ENCODE measurements around the gene SASH1. TPM values are rescaled to one million over a fixed set of nuclear protein-coding genes. Genes with fewer than 3 reads are reported as not detected.

The SASH1 gene
- total RNA-seq, 1 donor from 2014 or later = 108 TPM

DNA sequence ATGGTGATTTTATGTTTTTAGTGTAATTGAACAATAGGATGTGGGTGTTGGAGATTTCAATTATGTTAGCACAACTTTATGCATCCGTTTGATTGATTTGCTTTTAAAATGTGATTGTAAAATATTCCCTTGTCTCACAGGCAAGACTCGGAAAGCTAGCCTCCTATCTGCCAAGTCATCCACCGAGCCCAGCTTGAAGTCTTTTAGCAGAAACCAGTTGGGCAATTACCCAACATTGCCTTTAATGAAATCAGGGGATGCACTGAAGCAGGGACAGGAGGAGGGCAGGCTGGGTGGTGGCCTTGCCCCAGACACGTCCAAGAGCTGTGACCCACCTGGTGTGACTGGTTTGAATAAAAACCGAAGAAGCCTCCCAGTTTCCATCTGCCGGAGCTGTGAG, 200.9 kb downstream of the SASH1 start:
- H3K4me1 ChIP-seq = no peaks in the 10 kb centered on the region
- H3K36me3 ChIP-seq = peaks cover 98% of the 10 kb centered on the region
- no peaks in the 10 kb centered on the region for H3K9me3 ChIP-seq
- no peaks in the 10 kb centered on the region for H3K27me3 ChIP-seq
- ATAC-seq = no peak
- TF ChIP-seq, protein P1, sequence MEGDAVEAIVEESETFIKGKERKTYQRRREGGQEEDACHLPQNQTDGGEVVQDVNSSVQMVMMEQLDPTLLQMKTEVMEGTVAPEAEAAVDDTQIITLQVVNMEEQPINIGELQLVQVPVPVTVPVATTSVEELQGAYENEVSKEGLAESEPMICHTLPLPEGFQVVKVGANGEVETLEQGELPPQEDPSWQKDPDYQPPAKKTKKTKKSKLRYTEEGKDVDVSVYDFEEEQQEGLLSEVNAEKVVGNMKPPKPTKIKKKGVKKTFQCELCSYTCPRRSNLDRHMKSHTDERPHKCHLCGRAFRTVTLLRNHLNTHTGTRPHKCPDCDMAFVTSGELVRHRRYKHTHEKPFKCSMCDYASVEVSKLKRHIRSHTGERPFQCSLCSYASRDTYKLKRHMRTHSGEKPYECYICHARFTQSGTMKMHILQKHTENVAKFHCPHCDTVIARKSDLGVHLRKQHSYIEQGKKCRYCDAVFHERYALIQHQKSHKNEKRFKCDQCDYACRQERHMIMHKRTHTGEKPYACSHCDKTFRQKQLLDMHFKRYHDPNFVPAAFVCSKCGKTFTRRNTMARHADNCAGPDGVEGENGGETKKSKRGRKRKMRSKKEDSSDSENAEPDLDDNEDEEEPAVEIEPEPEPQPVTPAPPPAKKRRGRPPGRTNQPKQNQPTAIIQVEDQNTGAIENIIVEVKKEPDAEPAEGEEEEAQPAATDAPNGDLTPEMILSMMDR (IDR thresholded peaks at IDR 0.05) = no peak
- no peak overlapping the region for H3K27ac ChIP-seq
- no peak overlapping the region for H3K4me3 ChIP-seq
- DNase-seq = no peak
- intact Hi-C loops (cut with DNase I) = no loop called here

DNA sequence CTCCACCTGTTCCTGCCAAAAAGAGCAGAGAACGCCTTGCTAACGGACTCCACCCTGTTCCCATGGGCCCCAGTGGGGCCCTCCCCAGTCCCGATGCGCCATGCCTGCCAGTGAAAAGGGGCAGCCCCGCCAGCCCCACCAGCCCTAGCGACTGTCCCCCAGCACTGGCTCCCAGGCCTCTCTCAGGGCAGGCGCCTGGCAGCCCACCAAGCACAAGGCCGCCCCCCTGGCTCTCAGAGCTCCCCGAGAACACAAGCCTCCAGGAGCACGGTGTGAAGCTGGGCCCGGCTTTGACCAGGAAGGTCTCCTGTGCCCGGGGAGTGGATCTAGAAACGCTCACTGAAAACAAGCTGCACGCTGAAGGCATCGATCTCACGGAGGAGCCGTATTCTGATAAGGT, 201.8 kb downstream of the SASH1 start:
- Histone ChIP-seq H3K27ac (no peak overlapping the region), H3K9me3 (no peaks in the 10 kb centered on the region), H3K4me1 (no peaks in the 10 kb centered on the region), H3K36me3 (peaks cover 98% of the 10 kb centered on the region), H3K4me3 (no peak overlapping the region), H3K27me3 (no peaks in the 10 kb centered on the region)
- intact Hi-C loops (cut with DNase I) = no loop called here
- no peak for ATAC-seq
- no peak for DNase-seq
- TF ChIP-seq, protein P1 (IDR thresholded peaks at IDR 0.05) = no peak

DNA sequence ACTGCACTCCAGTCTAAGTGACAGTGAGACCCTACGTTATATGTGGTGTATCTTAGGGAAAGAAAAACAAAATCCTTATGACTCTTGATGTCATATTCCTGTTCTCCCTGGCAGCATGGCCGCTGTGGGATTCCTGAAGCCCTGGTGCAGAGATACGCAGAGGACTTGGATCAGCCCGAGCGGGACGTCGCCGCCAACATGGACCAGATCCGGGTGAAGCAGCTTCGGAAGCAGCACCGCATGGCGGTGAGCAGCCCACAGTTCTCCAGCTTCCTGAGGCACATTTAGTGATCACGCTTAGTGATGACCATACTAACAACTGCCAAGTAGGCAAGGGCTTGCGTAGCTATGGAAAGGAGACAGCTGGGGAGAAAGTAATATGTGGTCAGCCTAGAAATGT, 203.3 kb downstream of the SASH1 start:
- intact Hi-C loops (cut with DNase I) = no loop called here

DNA sequence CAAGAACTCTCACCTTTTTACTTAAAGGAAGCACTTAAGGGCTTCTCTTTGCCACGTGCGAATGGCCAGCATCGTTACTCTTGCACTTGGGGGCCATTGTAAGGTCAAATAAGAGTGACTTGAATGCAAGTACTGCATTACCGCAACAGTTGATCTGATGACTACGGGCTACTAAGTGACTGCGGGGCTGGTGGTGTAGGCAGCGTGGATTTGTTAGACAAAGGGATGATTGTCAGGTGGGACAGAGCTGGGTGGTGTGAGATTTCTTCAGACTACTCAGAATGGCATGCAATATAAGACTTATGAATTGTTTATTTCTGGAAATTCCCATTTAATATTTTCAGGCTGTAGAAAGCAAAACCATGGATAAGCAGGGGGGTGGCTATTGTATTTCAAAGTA, 204.5 kb downstream of the SASH1 start:
- ATAC-seq = no peak
- TF ChIP-seq, protein P1 (IDR thresholded peaks at IDR 0.05) = no peak
- no peak overlapping the region for H3K4me3 ChIP-seq
- intact Hi-C loops (cut with DNase I) = no loop called here
- H3K27ac ChIP-seq = no peak overlapping the region
- DNase-seq = no peak
- no peaks in the 10 kb centered on the region for H3K4me1 ChIP-seq
- H3K9me3 ChIP-seq = no peaks in the 10 kb centered on the region
- H3K27me3 ChIP-seq = no peaks in the 10 kb centered on the region
- H3K36me3 ChIP-seq = peaks cover 84% of the 10 kb centered on the region

More for the DNA sequence above, 203.3 kb downstream of the SASH1 start:
- TF ChIP-seq, protein P1 (IDR thresholded peaks at IDR 0.05) = no peak
- no peak for DNase-seq
- no peaks in the 10 kb centered on the region for H3K4me1 ChIP-seq
- peak; percentile 19 for ATAC-seq
- H3K4me3 ChIP-seq = no peak overlapping the region
- H3K9me3 ChIP-seq = no peaks in the 10 kb centered on the region
- H3K27ac ChIP-seq = no peak overlapping the region
- H3K36me3 ChIP-seq = peaks cover 90% of the 10 kb centered on the region
- H3K27me3 ChIP-seq = no peaks in the 10 kb centered on the region

DNA sequence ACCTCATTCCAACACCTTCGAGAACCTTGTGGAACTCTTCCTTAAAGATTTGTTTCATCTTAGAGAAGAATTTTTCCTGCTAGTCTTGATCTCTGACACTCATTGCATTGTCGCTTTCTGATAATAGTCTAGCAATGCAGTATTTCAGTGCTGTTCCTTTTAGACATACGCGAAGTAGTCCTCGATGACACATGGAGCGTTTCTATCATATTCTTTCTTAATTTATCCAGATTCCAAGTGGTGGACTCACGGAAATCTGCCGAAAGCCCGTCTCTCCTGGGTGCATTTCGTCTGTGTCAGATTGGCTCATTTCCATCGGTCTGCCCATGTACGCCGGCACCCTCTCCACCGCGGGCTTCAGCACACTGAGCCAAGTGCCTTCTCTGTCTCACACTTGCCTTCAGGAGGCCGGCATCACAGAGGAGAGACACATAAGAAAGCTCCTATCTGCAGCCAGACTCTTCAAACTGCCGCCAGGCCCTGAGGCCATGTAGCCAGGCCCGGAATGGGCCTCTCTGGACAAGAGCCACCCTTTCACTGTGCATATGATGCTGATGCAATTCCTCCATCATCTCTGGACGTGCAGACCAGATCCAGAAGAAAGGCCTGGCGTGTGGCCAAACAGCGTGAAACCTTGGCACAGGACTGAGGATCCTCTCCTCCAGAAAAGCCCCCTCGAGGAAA, 205.6 kb downstream of the SASH1 start:
- no peaks in the 10 kb centered on the region for H3K4me1 ChIP-seq
- H3K4me3 ChIP-seq = no peak overlapping the region
- no peaks in the 10 kb centered on the region for H3K27me3 ChIP-seq
- H3K36me3 ChIP-seq = peaks cover 81% of the 10 kb centered on the region
- no peak overlapping the region for H3K27ac ChIP-seq
- DNase-seq (no peak), ATAC-seq (peak; percentile 17)
- TF ChIP-seq, protein P1 (IDR thresholded peaks at IDR 0.05) = no peak
- no peaks in the 10 kb centered on the region for H3K9me3 ChIP-seq
- intact Hi-C loops (cut with DNase I) = no loop called here

DNA sequence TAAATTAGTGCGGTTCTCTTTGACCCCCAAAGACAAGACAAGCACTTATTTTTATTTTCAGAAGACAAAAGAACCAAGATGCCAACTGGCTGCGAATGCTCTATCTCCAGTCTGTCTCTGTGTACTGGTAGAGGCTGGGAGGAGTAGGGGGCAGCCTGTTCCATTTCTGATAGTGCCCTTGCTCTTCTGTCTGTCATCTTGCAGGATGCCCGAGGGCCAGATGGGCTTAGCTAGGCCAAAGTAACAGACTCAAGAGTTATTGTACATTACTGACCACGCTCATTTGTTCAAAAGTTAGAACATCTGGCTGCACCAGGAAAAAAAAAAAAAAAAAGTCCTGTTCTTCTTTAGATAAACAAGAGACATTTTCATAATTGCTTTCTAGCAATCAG, 206.1 kb downstream of the SASH1 start:
- Histone ChIP-seq H3K36me3 (peaks cover 75% of the 10 kb centered on the region), H3K27ac (no peak overlapping the region), H3K4me1 (no peaks in the 10 kb centered on the region), H3K27me3 (no peaks in the 10 kb centered on the region), H3K9me3 (no peaks in the 10 kb centered on the region), H3K4me3 (no peak overlapping the region)
- TF ChIP-seq, protein P1 (IDR thresholded peaks at IDR 0.05) = no peak
- no peak for DNase-seq
- intact Hi-C loops (cut with DNase I) = no loop called here
- no peak for ATAC-seq

All from upper lobe of right lung (tissue), 1 donor.